Lung (tissue), 12 donors: ENCODE data around the gene CENPX. TPM values are rescaled to one million over a fixed set of nuclear protein-coding genes. Genes with fewer than 3 reads are reported as not detected.
A peak's percentile ranks its signal among the peaks of the same experiment; 100 is the strongest.

Experiments used
- ATAC-seq: fragments of 200-7000 bp; cut with Tn5 transposase; one replicate; pipeline ENCODE4 v1.9.1; 2020; ENCODE audit warnings: moderate number of reproducible peaks; ENCODE audit not compliant: insufficient read depth, low FRiP score
- DNase-seq, 3 donors: peaks; one replicate each; pipeline ENCODE4 v3.0.0-alpha.2; 2013 to 2017
- H3K27ac ChIP-seq, 2 donors: one replicate each; pipeline ENCODE4 v1.5.1; 2013; ENCODE audit warnings: mild to moderate bottlenecking in 2 of 2, moderate library complexity in 2 of 2, control low read depth in 1 of 2, inconsistent platforms in 1 of 2, low read depth in 1 of 2, low read length in 1 of 2
- H3K27me3 ChIP-seq, 3 donors: one replicate each; pipeline ENCODE4 v1.5.1; 2013; ENCODE audit warnings: low read length in 2 of 3; ENCODE audit not compliant: control insufficient read depth in 3 of 3, insufficient read depth in 3 of 3
- H3K36me3 ChIP-seq, 4 donors: one replicate each; pipeline ENCODE4 v1.5.1; 2013; ENCODE audit warnings: low read length in 4 of 4, mild to moderate bottlenecking in 1 of 4, moderate library complexity in 1 of 4; ENCODE audit not compliant: control insufficient read depth in 4 of 4, insufficient read depth in 4 of 4
- H3K4me1 ChIP-seq, 5 donors: one replicate each; pipeline ENCODE4 v1.5.1; 2013; ENCODE audit warnings: low read length in 5 of 5, mild to moderate bottlenecking in 2 of 5, moderate library complexity in 1 of 5; ENCODE audit not compliant: control insufficient read depth in 5 of 5, insufficient read depth in 5 of 5
- H3K4me3 ChIP-seq: one replicate; pipeline ENCODE4 v1.5.1; 2013; ENCODE audit warnings: mild to moderate bottlenecking, control low read depth, moderate library complexity
- H3K9ac ChIP-seq, 2 donors: one replicate each; pipeline ENCODE4 v1.5.1; 2013; ENCODE audit warnings: low read length in 2 of 2, control low read depth in 1 of 2; ENCODE audit not compliant: insufficient read depth in 1 of 2
- H3K9me3 ChIP-seq, 4 donors: one replicate each; pipeline ENCODE4 v1.5.1; 2013; ENCODE audit warnings: low read length in 3 of 4, mild to moderate bottlenecking in 1 of 4, moderate library complexity in 1 of 4; ENCODE audit not compliant: control insufficient read depth in 4 of 4, insufficient read depth in 3 of 4
- WGBS, 2 donors: extraction: QIAGEN DNeasy Blood & Tissue Kit; methylation state at CpG; one replicate each; pipeline ENCODE4 v1.1.7; 2013; 5-methylcytosine and 5-hydroxymethylcytosine counted together
- polyA plus RNA-seq, 2 donors: library from polyadenylated mRNA; stranded (reverse); fragments of 200-250 nt; gene quantifications; one replicate each; pipeline ENCODE4 v1.2.1, GENCODE V29; 2013
- total RNA-seq, 2 donors: library from RNA; depleted of rRNA in 1 of 2; stranded (reverse); fragments of >200 nt in 1 of 2; gene quantifications; one replicate each; pipeline ENCODE4 v1.2.1, GENCODE V29; 2014 to 2021
- TF ChIP-seq, protein P1 (sequence below): IDR thresholded peaks from 2 replicates; pipeline ENCODE4 v1.5.1; 2012; ENCODE audit warnings: mild to moderate bottlenecking; ENCODE audit errors: control extremely low read depth, extremely low read depth
- donor health status: control.
- donor health status: control.
- donor health status: Bipolar disorder and iron deficiency.
- donor health status: healthy.
- donor health status: DM: yes; HTN: yes; CAD: no.

CENPX gene
- total and polyA plus RNA-seq, 4 donors: 21.5 to 121 (median 101) TPM

DNA sequence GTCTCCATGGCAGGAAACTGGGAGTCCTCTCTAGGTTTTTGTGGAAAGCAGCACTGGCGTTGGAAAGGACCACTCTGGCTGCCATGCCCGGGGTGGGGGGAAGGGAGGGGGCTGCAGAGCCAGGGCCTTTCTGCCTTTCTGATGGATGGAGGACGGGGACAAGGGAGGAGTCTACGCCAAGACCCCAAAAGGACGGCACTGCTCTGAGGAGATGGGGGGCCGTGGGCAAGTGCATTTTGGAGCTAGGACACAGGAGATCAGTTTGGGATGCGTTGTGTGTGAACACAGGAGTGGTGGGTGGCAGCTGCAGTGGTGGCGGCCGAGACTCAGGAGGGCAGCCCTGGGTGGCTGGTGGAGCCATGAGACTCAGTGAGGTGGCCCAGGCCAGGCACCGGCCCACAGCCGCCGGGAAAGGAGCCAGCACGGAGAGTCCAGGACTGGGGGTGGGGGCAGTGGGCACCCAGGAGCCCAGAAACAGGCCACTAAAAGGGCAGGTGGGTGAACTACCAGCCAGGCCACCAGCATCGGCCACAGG is 2.0 kb downstream of the CENPX start:
- 81 to 89% methylated on average over 14 of the region's 14 CpGs for WGBS, 2 donors
- Histone ChIP-seq H3K4me1 (peaks cover 0 to 25% (median 12%) of the 10 kb centered on the region in 5 donors), H3K27me3 (no peaks in the 10 kb centered on the region), H3K36me3 (peaks cover 0 to 8% (median 0%) of the 10 kb centered on the region in 4 donors), H3K9me3 (no peaks in the 10 kb centered on the region), H3K27ac (no peak overlapping the region), H3K4me3 (no peak overlapping the region), H3K9ac (no peak overlapping the region)
- no peak for DNase-seq
- TF ChIP-seq, protein P1, sequence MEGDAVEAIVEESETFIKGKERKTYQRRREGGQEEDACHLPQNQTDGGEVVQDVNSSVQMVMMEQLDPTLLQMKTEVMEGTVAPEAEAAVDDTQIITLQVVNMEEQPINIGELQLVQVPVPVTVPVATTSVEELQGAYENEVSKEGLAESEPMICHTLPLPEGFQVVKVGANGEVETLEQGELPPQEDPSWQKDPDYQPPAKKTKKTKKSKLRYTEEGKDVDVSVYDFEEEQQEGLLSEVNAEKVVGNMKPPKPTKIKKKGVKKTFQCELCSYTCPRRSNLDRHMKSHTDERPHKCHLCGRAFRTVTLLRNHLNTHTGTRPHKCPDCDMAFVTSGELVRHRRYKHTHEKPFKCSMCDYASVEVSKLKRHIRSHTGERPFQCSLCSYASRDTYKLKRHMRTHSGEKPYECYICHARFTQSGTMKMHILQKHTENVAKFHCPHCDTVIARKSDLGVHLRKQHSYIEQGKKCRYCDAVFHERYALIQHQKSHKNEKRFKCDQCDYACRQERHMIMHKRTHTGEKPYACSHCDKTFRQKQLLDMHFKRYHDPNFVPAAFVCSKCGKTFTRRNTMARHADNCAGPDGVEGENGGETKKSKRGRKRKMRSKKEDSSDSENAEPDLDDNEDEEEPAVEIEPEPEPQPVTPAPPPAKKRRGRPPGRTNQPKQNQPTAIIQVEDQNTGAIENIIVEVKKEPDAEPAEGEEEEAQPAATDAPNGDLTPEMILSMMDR: no peak
- no peak for ATAC-seq

DNA sequence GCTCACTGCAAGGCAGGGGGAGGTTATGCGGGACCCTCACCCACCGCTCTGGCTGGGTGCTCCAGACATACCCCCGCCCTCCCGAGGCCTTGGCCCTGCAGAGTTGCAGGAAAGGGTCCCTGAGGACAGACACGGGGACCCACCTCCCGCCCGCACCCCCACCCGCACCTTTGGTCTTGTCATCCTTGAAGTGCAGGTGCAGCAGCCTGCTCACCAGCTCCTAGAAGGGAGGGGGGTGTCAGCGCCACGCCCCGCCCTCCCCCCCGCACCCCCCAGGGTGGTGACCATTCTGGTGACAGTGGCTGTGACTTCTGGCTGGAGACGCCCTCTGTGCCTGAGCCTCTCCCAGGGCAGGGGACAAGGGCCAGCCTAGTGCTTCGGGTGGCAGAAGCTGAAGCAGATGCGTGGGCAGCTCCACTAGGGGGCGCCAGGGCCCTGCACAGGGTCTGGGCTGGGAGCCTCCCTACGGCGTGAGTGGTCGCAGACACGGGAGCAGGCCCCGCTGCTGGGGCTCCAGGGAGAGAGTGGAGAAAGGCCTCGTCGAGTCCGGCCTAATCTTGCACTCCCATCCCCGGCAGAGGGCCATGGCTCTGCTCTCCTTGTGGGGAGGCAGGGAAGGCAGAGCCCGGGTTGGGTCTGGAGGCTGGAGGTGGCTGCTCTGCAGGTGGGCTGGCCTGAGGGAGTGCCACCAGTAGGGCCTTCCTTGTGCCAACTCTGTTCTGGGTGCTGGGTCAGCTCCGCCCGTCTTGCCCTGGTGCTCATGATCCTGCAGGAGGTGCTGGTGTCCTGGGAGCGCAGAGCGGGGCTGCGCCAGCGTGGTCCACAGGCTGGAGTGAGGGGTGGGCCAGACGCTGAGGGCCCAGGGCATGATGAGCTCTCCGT is 2.7 kb downstream of the CENPX start:
- H3K27ac ChIP-seq: no peak overlapping the region
- H3K9me3 ChIP-seq: no peaks in the 10 kb centered on the region
- ATAC-seq (no peak), DNase-seq (peak in 1 of 3 donors; percentile 49)
- H3K4me3 ChIP-seq: no peak overlapping the region
- H3K4me1 ChIP-seq: peaks cover 0 to 26% (median 12%) of the 10 kb centered on the region in 5 donors
- WGBS, 2 donors: 66 to 72% methylated on average over 34 of the region's 34 CpGs
- H3K36me3 ChIP-seq: peaks cover 0 to 8% (median 0%) of the 10 kb centered on the region in 4 donors
- no peak overlapping the region for H3K9ac ChIP-seq
- no peaks in the 10 kb centered on the region for H3K27me3 ChIP-seq
- TF ChIP-seq, protein P1: peak; percentile 20

DNA sequence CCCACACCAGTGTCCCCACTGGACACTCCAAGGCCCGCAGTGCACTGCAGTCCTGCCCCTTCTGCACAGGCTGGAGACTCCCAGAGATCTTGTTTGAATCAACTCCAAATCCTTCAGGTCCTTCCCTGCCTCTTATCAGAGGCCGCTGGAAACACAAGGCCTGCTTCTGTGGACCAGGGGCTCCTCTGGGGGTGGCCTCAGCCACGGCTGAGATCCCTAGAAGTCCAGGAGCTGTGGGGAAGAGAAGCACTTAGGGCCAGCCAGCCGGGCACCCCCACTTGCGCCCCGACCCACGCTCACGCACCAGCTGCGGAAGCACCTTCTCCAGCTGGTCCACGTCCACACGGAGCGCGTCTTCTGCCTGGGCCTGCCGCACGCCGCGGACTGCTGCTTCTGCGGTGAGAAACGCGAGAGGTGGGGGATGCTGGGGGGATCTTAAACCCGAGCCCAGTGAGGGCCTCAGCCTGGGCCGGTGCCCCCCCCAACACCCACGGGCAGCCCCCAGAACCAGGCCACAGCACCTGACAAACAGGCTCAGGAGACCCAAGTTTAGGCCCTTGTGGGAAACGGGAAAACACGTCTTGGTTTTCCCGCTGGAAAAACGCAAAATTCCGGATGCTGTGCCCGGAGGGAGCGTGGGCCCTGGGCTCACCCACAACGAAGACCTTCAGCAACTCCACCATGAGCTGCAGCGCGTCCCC is 3.5 kb downstream of the CENPX start:
- Histone ChIP-seq H3K9me3 (no peaks in the 10 kb centered on the region), H3K9ac (no peak overlapping the region), H3K4me1 (peaks cover 0 to 24% (median 11%) of the 10 kb centered on the region in 5 donors), H3K4me3 (no peak overlapping the region), H3K27ac (no peak overlapping the region), H3K27me3 (no peaks in the 10 kb centered on the region), H3K36me3 (peaks cover 0 to 8% (median 0%) of the 10 kb centered on the region in 4 donors)
- TF ChIP-seq, protein P1: no peak
- 86 to 90% methylated on average over 33 of the region's 33 CpGs for WGBS, 2 donors
- ATAC-seq (no peak), DNase-seq (no peak)
